ENCODE data around the gene STRN3. TPM values are rescaled to one million over a fixed set of nuclear protein-coding genes. Genes with fewer than 3 reads are reported as not detected.

Gene STRN3
- total RNA-seq, 1 experiment from 2014 or later, result 52.1 TPM

DNA sequence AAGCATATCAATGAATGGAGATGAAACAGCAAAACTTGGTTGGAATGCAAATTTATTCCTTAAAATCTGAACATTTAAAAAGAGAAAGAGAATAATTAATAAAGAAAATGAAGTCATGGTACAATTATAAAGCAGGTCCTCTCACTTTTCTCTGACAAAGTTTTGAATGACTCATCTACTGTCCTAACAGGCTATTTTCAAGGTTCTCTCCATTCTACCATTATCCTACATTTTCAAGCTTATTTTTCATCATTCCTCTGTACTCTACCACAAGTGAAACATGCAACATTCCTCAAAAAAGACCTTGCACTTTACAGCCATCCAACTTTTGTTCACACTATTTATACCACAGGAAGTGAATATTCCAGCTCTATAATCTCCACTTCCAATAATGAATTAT lies 37.7 kb downstream of the STRN3 start:
- no peak overlapping the region for H3K56ac ChIP-seq (ENCODE audit: insufficient read length, low read depth, low read length)
- Mint-ChIP-seq H3K4me1 (peaks cover 19 to 24% of the 10 kb centered on the region in 2 experiments), H3K27me3 (ENCODE audit: low read depth) (no peaks in the 10 kb centered on the region), H3K36me3 (ENCODE audit: insufficient read depth in 1 of 3, low read depth in 3 of 3) (peaks cover 0 to 6% (median 1%) of the 10 kb centered on the region in 3 experiments; a peak in 3 of 7 replicates), H3K4me3 (no peak overlapping the region), H3K9me3 (no peaks in the 10 kb centered on the region), H3K27ac (peak overlapping the region in 1 of 3 experiments; percentile 55; a peak in 2 of 7 replicates)
- no peaks in the 10 kb centered on the region for H3K27me3 ChIP-seq (ENCODE audit: insufficient read depth, low read length)
- H4K20me1 ChIP-seq (ENCODE audit: control insufficient read depth, insufficient read depth, insufficient read length), result no peaks in the 10 kb centered on the region
- no peak overlapping the region for H2BK5ac ChIP-seq (ENCODE audit: insufficient read length, low read length)
- H3K9ac ChIP-seq (ENCODE audit: extremely low read depth, insufficient read length, low read length), result no peak overlapping the region
- H2BK120ac ChIP-seq (ENCODE audit: low read depth, low read length, poor library complexity, severe bottlenecking), result no peak overlapping the region
- H3K79me2 ChIP-seq (ENCODE audit: insufficient read depth, low read length), result peaks cover 26% of the 10 kb centered on the region; the same call in 1 of the 2 replicates
- H3K23ac ChIP-seq (ENCODE audit: insufficient read length, low read depth, low read length), result no peak overlapping the region
- TF ChIP-seq, protein P1, sequence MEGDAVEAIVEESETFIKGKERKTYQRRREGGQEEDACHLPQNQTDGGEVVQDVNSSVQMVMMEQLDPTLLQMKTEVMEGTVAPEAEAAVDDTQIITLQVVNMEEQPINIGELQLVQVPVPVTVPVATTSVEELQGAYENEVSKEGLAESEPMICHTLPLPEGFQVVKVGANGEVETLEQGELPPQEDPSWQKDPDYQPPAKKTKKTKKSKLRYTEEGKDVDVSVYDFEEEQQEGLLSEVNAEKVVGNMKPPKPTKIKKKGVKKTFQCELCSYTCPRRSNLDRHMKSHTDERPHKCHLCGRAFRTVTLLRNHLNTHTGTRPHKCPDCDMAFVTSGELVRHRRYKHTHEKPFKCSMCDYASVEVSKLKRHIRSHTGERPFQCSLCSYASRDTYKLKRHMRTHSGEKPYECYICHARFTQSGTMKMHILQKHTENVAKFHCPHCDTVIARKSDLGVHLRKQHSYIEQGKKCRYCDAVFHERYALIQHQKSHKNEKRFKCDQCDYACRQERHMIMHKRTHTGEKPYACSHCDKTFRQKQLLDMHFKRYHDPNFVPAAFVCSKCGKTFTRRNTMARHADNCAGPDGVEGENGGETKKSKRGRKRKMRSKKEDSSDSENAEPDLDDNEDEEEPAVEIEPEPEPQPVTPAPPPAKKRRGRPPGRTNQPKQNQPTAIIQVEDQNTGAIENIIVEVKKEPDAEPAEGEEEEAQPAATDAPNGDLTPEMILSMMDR (conservative IDR thresholded peaks at IDR 0.05), result no peak
- no peak overlapping the region for H3K4ac ChIP-seq (ENCODE audit: low read depth, low read length)
- H3K14ac ChIP-seq (ENCODE audit: insufficient read depth, low read length), result no peak overlapping the region
- H3K9me3 ChIP-seq (ENCODE audit: control insufficient read depth, low read depth, low read length), result no peaks in the 10 kb centered on the region
- H2AFZ ChIP-seq (ENCODE audit: low read length), result no peak overlapping the region
- H3T11ph ChIP-seq (ENCODE audit: low read length), result no peak overlapping the region
- H2AK5ac ChIP-seq (ENCODE audit: insufficient read length, low read length), result no peak overlapping the region
- H3K4me2 ChIP-seq (ENCODE audit: insufficient read depth, insufficient read length, low read length), result no peak overlapping the region
- no peak overlapping the region for H3K27ac ChIP-seq (ENCODE audit: insufficient read length, low read depth, low read length)
- H3K4me1 ChIP-seq (ENCODE audit: insufficient read depth, low read length), result no peaks in the 10 kb centered on the region; the same call in 1 of the 2 replicates
- no peak overlapping the region for H2BK12ac ChIP-seq (ENCODE audit: insufficient read length, low read depth, low read length)
- no peak overlapping the region for H4K8ac ChIP-seq (replicated peaks; ENCODE audit: insufficient read length, low read depth, low read length)
- peaks cover 7% of the 10 kb centered on the region for H3K79me1 ChIP-seq (ENCODE audit: insufficient read depth, low read depth, low read length, poor library complexity, severe bottlenecking)
- H4K91ac ChIP-seq (ENCODE audit: insufficient read length, low read depth, low read length), result no peak overlapping the region
- H3K18ac ChIP-seq (ENCODE audit: insufficient read length, low read depth, low read length), result no peak overlapping the region
- H2BK20ac ChIP-seq (ENCODE audit: low read depth, low read length, poor library complexity, severe bottlenecking), result no peak overlapping the region
- H3K23me2 ChIP-seq (ENCODE audit: insufficient read length, low read depth, low read length, poor library complexity, severe bottlenecking), result no peaks in the 10 kb centered on the region
- no peak overlapping the region for H4K5ac ChIP-seq (ENCODE audit: insufficient read length, low read depth, low read length)
- no peak overlapping the region for H2BK15ac ChIP-seq (ENCODE audit: low read depth, low read length)
- DNase-seq, result no peak

Measured in H9 (cell line).